GM12892 (cell line): Measurements from ENCODE around the gene CNPPD1.

Experiments
- DNase-seq: peaks from one replicate; pipeline ENCODE4 v3.0.0; 2011; ENCODE audit not compliant: insufficient read length
- FAIRE-seq: peaks from 2 replicates; lab custom pipeline; 2011; peaks lifted over from hg19 to GRCh38; lab: Jason Lieb, UNC
- POLR2A ChIP-seq: IDR thresholded peaks from 2 replicates; pipeline ENCODE4 v1.6.1; 2011; ENCODE audit warnings: low read depth, low read length, control low read depth
- POLR2AphosphoS5 ChIP-seq: IDR thresholded peaks from 2 replicates; pipeline ENCODE4 v1.6.1; 2011; ENCODE audit warnings: low read depth, low read length, control low read depth
- TAF1 ChIP-seq: IDR thresholded peaks from 2 replicates; pipeline ENCODE4 v1.6.1; 2011; ENCODE audit warnings: low read depth, mild to moderate bottlenecking, control low read depth, low read length, borderline replicate concordance

Gene CNPPD1

DNA sequence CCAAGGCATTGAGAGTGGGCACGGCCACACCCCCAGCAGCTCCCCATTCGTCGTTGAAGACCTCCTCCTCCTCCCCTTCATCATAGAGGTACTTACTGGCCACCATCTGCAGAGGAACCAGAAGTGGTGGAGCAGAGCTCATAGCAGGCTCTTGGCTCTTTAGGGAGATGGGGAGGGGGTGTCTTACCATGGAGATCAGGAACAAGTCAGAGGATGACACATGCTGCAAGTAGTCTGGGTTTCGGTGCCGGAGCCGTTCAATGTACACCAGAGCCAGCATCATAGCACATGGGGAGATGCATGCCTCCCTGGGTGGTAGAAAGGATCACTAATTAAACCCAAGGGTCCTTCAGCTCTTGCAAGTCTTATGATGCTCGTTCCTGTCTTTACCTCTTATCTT lies 1.9 kb downstream of the CNPPD1 start:
- TF ChIP-seq TAF1 = no peak
- FAIRE-seq (no peak), DNase-seq (no peak)

DNA sequence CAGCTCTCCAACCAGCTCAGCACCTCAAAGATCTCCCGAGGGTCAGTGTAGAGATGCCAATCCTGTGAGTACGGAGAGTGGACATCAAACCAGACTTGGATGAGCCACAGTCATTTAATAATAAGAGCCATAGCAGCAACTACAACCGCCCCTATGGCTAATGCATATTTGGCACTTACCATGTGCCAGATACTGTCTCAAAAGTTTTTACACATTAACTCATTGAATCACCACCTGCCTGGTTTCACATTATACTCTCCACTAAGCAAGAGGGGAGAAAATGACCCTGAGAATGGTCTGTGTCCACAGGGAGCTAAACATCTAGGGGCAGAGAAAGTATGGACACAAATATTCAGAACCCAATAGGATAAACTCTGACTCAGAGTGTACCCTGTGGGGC lies 2.6 kb downstream of the CNPPD1 start:
- TF ChIP-seq TAF1 (no peak), POLR2AphosphoS5 (no peak), POLR2A (no peak)
- no peak for FAIRE-seq
- no peak for DNase-seq

DNA sequence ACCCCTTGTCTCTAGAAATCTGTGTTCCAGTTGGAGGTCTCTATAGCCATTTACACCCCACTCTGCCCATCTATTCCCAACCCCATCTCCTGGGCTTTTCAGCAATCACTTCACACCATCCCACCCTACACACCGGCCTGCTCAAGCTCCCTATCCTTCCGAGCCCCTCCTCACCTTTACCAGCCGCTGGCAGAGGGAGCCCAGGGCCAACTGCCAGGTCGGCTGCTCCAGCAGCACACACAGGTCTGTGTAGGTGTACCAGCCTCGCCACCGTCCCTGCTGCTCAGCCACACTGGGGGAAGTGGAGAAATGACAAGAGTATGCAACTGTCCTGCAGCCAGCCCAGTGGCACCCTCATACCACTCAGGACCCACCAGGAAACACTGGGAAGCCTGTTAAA lies 3.5 kb downstream of the CNPPD1 start:
- FAIRE-seq = no peak
- TF ChIP-seq POLR2AphosphoS5 (no peak), POLR2A (no peak), TAF1 (no peak)
- DNase-seq = no peak

DNA sequence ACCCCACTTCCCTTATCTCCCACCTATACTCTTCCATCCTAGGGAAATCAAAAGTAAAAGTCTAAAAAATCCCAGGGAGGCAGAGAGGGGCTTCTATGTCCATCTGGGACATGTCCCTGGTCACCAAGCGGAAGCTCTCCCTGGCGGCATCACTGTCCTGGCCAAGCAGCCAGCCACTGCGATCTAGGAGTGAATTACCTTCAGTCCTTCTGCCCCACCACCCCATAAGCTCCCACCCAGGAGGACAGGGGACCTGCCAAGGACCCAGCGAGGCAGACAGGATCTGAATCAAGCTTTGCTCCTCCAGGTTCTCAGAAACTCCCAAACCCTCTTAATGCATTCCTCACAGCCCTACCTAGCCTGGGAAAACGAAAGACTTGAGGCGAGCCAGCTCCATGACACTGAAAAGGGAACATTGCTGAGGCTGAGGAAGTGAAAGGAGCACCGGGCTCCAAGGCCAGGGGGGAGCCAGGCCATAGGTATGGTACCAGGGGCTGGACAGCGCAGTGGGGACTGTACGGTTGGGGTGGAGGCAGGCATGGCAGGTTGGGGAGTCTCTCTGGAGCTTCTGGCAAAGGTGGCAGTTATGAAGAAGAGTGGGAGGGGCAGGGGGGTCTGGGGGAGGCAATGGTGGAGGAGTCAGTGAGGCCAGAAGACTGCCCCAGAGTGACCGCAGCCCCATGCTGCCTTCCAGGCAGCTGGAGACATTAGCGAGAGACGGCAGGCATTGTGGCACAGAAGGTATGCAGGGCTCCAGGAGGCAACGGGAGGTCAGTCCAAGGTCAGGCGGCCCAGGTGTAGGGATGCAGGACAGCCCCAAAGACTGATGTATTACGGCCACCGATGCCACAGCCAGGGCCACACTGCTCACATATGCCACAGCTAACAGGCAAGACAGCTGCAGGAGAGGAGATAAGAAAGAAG lies 4.2 kb downstream of the CNPPD1 start:
- DNase-seq (no peak), FAIRE-seq (no peak)

DNA sequence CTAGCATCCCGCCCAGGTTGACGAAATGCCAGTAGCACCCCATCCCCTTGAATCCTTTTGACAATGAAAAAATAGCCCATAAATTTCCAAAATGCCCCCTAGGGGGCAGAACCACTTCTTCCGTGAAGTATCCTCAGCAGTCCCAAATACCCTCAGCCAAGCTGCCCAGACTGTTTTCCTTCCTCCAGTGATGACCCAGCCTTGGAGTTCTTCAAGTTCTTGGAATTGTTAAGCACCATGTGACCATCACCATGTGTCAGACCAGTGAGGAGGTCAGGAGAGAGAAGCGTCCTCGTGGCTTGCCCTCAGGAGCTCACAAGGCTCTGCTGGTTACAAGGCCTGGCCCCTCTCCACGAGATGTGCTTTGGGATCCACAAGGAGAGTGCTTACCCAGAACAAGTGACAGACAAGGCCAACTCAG lies 5.5 kb downstream of the CNPPD1 start:
- FAIRE-seq (peak; percentile 88), DNase-seq (no peak)
- TF ChIP-seq POLR2A (no peak), TAF1 (no peak), POLR2AphosphoS5 (no peak; the same call in 1 of the 2 replicates)

More for the DNA sequence above, 4.2 kb downstream of the CNPPD1 start:
- TF ChIP-seq POLR2A (no peak), POLR2AphosphoS5 (no peak), TAF1 (no peak)

DNA sequence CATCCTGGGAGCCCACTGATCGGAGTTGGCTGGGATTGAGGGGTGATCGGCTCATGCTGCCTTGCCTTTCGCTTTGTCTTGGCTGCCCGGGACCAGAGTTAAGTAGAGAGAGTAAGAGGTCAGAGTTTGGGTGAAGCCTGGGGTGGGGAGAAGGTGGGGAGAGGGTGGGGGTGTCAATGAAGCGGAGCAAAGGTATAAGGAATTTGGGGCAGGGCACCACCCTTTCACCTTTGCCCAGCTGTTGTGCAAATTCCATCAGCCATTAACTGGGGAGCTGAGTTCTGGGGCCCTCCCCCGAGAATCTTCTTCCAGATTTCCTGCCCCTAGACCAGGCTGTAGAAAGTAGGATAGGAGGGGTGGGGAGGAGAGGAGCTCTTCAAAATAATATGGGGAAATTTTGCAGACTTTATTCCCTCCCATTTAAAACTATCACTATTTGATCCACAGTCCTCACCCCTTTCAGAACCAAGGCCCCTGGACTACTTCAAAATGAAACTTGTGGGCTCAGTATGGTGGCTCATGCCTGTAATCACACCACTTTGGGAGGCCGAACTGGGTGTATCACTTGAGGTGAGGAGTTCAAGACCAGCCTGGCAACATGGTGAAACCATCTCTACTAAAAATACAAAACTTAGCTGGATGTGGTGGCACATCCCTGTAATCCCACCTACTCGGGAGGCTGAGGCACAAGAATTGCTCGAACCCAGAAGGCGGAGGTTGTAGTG lies 6.6 kb downstream of the CNPPD1 start, which contains the start of gene SLC23A3:
TSS of gene SLC23A3 (minus strand) at position 100 of the 725 bp plus-strand sequence. CDS start at position 55, 45 bp downstream.
- DNase-seq (no peak), FAIRE-seq (peak; percentile 38)
- TF ChIP-seq POLR2AphosphoS5 (no peak), POLR2A (no peak), TAF1 (no peak)

DNA sequence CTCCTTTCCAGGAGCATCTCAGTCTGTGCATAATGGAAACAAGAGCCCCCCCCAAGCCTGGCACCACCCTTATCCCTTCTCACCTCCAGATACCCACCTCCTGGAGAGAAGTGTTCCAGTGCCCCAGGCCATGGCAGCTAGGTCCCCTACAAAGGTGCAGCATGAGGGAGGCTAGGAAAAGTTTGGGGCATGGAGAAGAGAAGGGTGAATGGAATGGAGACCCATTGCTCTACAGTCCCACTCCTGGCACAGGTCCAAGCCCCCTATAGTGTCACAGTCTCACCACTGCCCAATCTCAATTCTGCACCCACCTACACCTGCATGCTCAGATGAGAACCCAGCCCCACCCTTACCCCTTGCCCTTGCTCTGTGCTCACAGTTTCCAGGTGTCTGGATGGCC lies 7.8 kb downstream of the CNPPD1 start:
- DNase-seq (no peak), FAIRE-seq (no peak)
- TF ChIP-seq TAF1 = no peak
- TF ChIP-seq POLR2A = no peak
- no peak for TF ChIP-seq POLR2AphosphoS5

DNA sequence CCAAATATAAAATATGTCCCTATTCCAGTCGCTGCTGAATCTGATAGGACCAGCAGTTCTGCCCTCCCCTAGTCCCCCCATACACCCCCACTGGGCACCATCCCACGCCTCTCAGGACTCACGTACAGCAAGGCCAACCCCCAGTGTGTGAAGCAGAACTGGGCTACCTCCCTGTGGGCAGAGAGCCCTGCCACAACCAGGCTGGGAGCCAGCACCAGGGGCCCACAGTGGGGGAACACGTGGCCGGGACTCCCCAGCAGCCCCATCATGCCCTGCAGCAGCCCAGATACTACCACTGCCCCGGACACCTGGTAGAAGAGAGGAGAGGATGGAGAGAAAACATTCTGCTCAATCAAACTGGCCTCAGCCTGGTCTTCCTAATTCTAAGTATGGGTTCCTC lies 8.2 kb downstream of the CNPPD1 start:
- TF ChIP-seq POLR2A (no peak), TAF1 (no peak), POLR2AphosphoS5 (no peak)
- DNase-seq = no peak
- no peak for FAIRE-seq

DNA sequence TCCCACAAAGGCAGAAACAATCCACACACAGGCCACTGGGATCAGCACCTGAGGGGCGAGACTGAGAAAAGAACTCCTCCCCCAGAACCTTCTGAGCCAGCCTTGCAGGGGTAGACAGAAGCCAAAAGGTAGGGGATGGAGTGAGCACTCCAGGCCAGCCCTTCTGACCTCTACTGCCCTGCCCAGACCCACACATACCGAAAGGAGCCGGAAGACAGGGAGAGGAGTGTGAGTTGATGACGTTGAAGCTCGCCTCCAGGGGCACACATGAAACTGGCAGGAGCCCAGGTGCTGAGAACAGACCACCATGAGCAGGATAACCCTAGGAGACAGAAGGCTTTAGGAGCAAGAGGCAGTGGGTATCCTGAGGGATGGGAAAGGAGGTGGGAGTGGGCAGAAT lies 8.7 kb downstream of the CNPPD1 start:
- DNase-seq = no peak
- no peak for TF ChIP-seq TAF1
- no peak for TF ChIP-seq POLR2A
- TF ChIP-seq POLR2AphosphoS5 = no peak
- FAIRE-seq = no peak

DNA sequence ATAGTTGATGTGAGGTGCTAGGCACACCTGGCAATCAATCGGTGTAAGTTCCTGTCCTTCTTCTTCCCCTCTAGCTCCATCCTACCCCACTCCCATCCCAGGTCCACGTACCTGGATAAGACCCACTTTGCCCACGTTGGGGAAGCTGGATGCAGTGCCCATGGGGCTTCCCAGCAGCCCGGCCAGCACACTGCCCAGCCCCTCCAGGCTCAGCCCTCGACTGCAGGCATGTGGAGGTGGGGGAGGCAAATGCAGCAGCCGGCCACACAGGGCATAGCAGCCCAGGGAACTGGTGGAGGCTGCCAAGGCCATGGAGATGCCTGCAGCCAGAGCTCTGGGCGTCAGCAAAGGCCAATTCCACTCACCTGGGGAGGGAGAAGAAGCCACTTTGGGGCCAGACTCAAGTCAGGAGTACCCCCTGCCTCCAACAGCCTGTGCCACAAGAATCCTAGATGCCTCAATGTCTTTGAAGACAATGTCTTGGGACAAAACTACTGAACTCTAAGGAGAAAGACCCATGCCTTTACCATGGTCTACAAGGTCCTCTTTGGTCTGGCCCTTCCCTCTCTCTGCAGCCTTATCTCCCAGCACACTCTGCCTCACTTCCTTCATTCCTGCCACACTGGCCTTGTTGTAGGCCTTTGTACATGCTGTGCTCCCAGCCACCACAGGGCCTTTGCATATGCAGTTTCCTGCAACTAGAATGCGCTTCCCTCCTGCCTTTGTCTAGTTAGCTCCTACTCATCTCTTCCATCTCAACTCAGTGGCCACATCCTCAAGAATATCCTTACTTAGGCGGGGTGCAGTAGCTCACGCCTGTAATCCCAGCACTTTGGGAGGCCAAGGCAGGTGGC lies 11.4 kb downstream of the CNPPD1 start:
- TF ChIP-seq POLR2A = no peak
- TF ChIP-seq POLR2AphosphoS5 = no peak
- TF ChIP-seq TAF1 = no peak
- FAIRE-seq (no peak), DNase-seq (no peak)

DNA sequence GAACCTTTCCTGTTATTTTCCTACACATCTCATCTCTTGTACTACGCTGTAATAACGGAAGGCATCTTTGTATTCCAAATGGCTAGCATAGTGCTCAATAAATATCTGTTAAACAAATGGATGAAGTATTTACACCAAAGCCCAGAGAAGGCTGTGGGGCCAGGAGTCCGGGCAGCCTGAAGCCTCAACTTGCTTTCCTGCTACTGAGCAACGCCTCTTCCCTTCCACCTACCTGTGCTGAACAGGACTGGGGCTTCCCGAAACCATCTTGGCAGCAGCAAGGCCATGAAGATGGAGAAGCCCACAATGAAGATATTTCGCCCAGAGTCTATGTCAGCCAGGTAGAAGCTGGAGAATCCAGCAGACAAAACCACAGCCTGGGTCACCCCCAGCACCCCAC lies 13.6 kb downstream of the CNPPD1 start:
- TF ChIP-seq TAF1 (no peak), POLR2AphosphoS5 (no peak), POLR2A (no peak)
- DNase-seq (no peak), FAIRE-seq (no peak)
